Nephron (organoid): ENCODE results near the gene MEAF6.
A peak's percentile ranks its signal among the peaks of the same experiment; 100 is the strongest.

Experiments used
- H3K27ac Mint-ChIP-seq, 3 experiments: 2 replicates each; pipeline ENCODE4 v1.8.0; 2020; ENCODE audit warnings: mixed read lengths in 3 of 3, mild to moderate bottlenecking in 2 of 3, moderate library complexity in 1 of 3
- H3K27me3 Mint-ChIP-seq: 2 replicates; pipeline ENCODE4 v1.8.0; 2021; ENCODE audit warnings: low read depth, mild to moderate bottlenecking, moderate library complexity, mixed read lengths
- H3K36me3 Mint-ChIP-seq: 2 replicates; pipeline ENCODE4 v1.8.0; 2020; ENCODE audit warnings: low read depth, mixed read lengths
- H3K4me1 Mint-ChIP-seq: 2 replicates; pipeline ENCODE4 v1.8.0; 2020; ENCODE audit warnings: mixed read lengths
- H3K4me3 Mint-ChIP-seq, 3 experiments: 2 replicates each; pipeline ENCODE4 v1.8.0; 2020; ENCODE audit warnings: mild to moderate bottlenecking in 3 of 3, mixed read lengths in 3 of 3, moderate library complexity in 2 of 3
- H3K9me3 Mint-ChIP-seq: 2 replicates; pipeline ENCODE4 v1.8.0; 2020; ENCODE audit warnings: mixed read lengths
- CTCF ChIP-seq, 3 experiments: fragments of 200-600 bp; sonication (generic); IDR thresholded peaks; one replicate each; pipeline ENCODE4 v1.5.0; 2021; ENCODE audit warnings: antibody characterized with exemption in 3 of 3; ENCODE audit not compliant: unreplicated experiment in 3 of 3

MEAF6 gene

GRCh38 chr1:37473431-37474045, 41.0 kb downstream of the MEAF6 start:
- peaks cover 39% of the 10 kb centered on the region for H3K27me3 Mint-ChIP-seq
- no peak for TF ChIP-seq CTCF (IDR thresholded peaks at IDR 0.05; ENCODE audit: unreplicated experiment in 3 of 3)
- no peaks in the 10 kb centered on the region for H3K36me3 Mint-ChIP-seq
- no peaks in the 10 kb centered on the region for H3K9me3 Mint-ChIP-seq
- H3K4me3 Mint-ChIP-seq = peak overlapping the region; percentile 70 to 83 (median 82)
- peaks cover 40% of the 10 kb centered on the region for H3K4me1 Mint-ChIP-seq
- H3K27ac Mint-ChIP-seq = peak overlapping the region; percentile 10 to 21 (median 18)

- peaks cover 40% of the 10 kb centered on the region for H3K4me1 Mint-ChIP-seq
Observed at GRCh38 chr1:37472994-37473393, 41.6 kb downstream of the MEAF6 start.

GRCh38 chr1:37472281-37472680, 42.3 kb downstream of the MEAF6 start:
- peaks cover 40% of the 10 kb centered on the region for H3K4me1 Mint-ChIP-seq
- no peaks in the 10 kb centered on the region for H3K9me3 Mint-ChIP-seq
- no peaks in the 10 kb centered on the region for H3K36me3 Mint-ChIP-seq
- peaks cover 39% of the 10 kb centered on the region for H3K27me3 Mint-ChIP-seq
- peak overlapping the region in 2 of 3 experiments; percentile 65 to 92 for H3K27ac Mint-ChIP-seq
- peak overlapping the region; percentile 70 to 83 (median 82) for H3K4me3 Mint-ChIP-seq
- no peak for TF ChIP-seq CTCF (IDR thresholded peaks at IDR 0.05; ENCODE audit: unreplicated experiment in 3 of 3)

More at GRCh38 chr1:37472994-37473393, 41.6 kb downstream of the MEAF6 start:
- TF ChIP-seq CTCF (IDR thresholded peaks at IDR 0.05; ENCODE audit: unreplicated experiment in 3 of 3) = no peak
- H3K27ac Mint-ChIP-seq = peak overlapping the region; percentile 10 to 92 (median 21)
- H3K36me3 Mint-ChIP-seq = no peaks in the 10 kb centered on the region
- H3K4me3 Mint-ChIP-seq = peak overlapping the region; percentile 70 to 83 (median 82)
- H3K9me3 Mint-ChIP-seq = no peaks in the 10 kb centered on the region
- peaks cover 39% of the 10 kb centered on the region for H3K27me3 Mint-ChIP-seq

GRCh38 chr1:37471345-37472231, 43.0 kb downstream of the MEAF6 start:
- Mint-ChIP-seq H3K27me3 (peaks cover 39% of the 10 kb centered on the region), H3K9me3 (no peaks in the 10 kb centered on the region), H3K27ac (peak overlapping the region; percentile 65 to 92 (median 79)), H3K4me1 (peaks cover 36% of the 10 kb centered on the region), H3K36me3 (no peaks in the 10 kb centered on the region), H3K4me3 (peak overlapping the region; percentile 69 to 83 (median 82))
- TF ChIP-seq CTCF (IDR thresholded peaks at IDR 0.05; ENCODE audit: unreplicated experiment in 3 of 3) = no peak

- Mint-ChIP-seq H3K9me3 (no peaks in the 10 kb centered on the region), H3K4me3 (no peak overlapping the region), H3K4me1 (peaks cover 26% of the 10 kb centered on the region), H3K36me3 (no peaks in the 10 kb centered on the region), H3K27me3 (peaks cover 39% of the 10 kb centered on the region), H3K27ac (no peak overlapping the region)
- no peak for TF ChIP-seq CTCF (IDR thresholded peaks at IDR 0.05; ENCODE audit: unreplicated experiment in 3 of 3)
Observed at GRCh38 chr1:37469386-37469785, 45.2 kb downstream of the MEAF6 start.
